HL-60 (cell line): Measurements from ENCODE around the gene DNAH10.

Experiments used
- CTCF ChIP-seq: IDR thresholded peaks from one replicate; pipeline ENCODE4 v1.5.1; 2011; ENCODE audit warnings: low read length, control low read depth, inconsistent platforms; ENCODE audit not compliant: insufficient read depth
- REST ChIP-seq: IDR thresholded peaks from 2 replicates; pipeline ENCODE4 v1.6.1; 2012; ENCODE audit warnings: low read depth; ENCODE audit not compliant: insufficient replicate concordance

- TF ChIP-seq REST (no peak), CTCF (no peak)
Measured at GRCh38 chr12:123873793-123874192, 111.7 kb downstream of the DNAH10 start.
